Panc1 (cell line): ENCODE data around the gene FLRT1. TPM values are rescaled to one million over a fixed set of nuclear protein-coding genes. Genes with fewer than 3 reads are reported as not detected.
A peak's percentile ranks its signal among the peaks of the same experiment; 100 is the strongest.

ENCODE experiments used
- ATAC-seq: fragments of 200-7000 bp; cut with Tn5 transposase; 2 replicates; pipeline ENCODE4 v1.9.1; 2020; ENCODE audit warnings: mild to moderate bottlenecking, moderate library complexity
- BruUV-seq: library from RNA; stranded (reverse); fragments of 400-500 nt; replicated peaks from 2 replicates; lab custom pipeline; 2021; lab: Mats Ljungman, UMichigan
- CTCF ChIA-PET: fragments of 300-600 bp; sonication (Branson Sonifier 250); formaldehyde crosslinking; loops from one replicate; lab custom pipeline; 2022; ENCODE audit warnings: antibody characterized with exemption; lab: Charles Lee
- POLR2A ChIA-PET: fragments of 300-600 bp; sonication (Branson Sonifier 250); formaldehyde crosslinking; loops from one replicate; lab custom pipeline; 2022; ENCODE audit warnings: antibody characterized with exemption; lab: Charles Lee
- DNase-seq: peaks from one replicate; pipeline ENCODE4 v3.0.0-alpha.2; 2010; ENCODE audit warnings: low read depth, low spot score
- H3K27ac ChIP-seq: 2 replicates; pipeline ENCODE4 v1.5.1; 2011; ENCODE audit warnings: mild to moderate bottlenecking, low read length, inconsistent platforms
- H3K27me3 ChIP-seq: fragments of 200-500 bp; sonication (Bioruptor generic); 2 replicates; pipeline ENCODE4 v1.6.0; 2014; ENCODE audit warnings: low read length, inconsistent platforms; ENCODE audit not compliant: control insufficient read depth, insufficient read depth
- H3K36me3 ChIP-seq: fragments of 200-500 bp; sonication (Bioruptor generic); 2 replicates; pipeline ENCODE4 v1.5.1; 2014; ENCODE audit warnings: inconsistent platforms, mild to moderate bottlenecking, low read length, moderate library complexity; ENCODE audit not compliant: control insufficient read depth, insufficient read depth
- H3K4me1 ChIP-seq: 2 replicates; pipeline ENCODE4 v1.5.1; 2011; ENCODE audit warnings: inconsistent platforms, mild to moderate bottlenecking, low read length, moderate library complexity; ENCODE audit not compliant: control insufficient read depth, insufficient read depth
- H3K4me3 ChIP-seq, 2 experiments: 2 replicates each; pipeline ENCODE4 v1.5.1; 2011 to 2012; ENCODE audit warnings: low read depth in 2 of 2, low read length in 2 of 2, mild to moderate bottlenecking in 2 of 2, inconsistent platforms in 1 of 2, moderate library complexity in 1 of 2
- H3K9me3 ChIP-seq: fragments of 200-500 bp; sonication (Bioruptor generic); 2 replicates; pipeline ENCODE4 v1.5.1; 2014; ENCODE audit warnings: low read depth, mild to moderate bottlenecking, inconsistent platforms, low read length, moderate library complexity; ENCODE audit not compliant: control insufficient read depth, insufficient read depth
- CTCF ChIP-seq: fragments of 450-650 bp; IDR thresholded peaks from 2 replicates; pipeline ENCODE4 v1.5.1; 2017; ENCODE audit warnings: mild to moderate bottlenecking
- POLR2AphosphoS5 ChIP-seq: IDR thresholded peaks from 2 replicates; pipeline ENCODE4 v1.6.1; 2012; ENCODE audit warnings: mild to moderate bottlenecking, low read depth, low read length, moderate library complexity
- REST ChIP-seq, 2 experiments: IDR thresholded peaks; 2 replicates each; pipeline ENCODE4 v1.6.1; 2011 to 2012; ENCODE audit warnings: low read depth in 2 of 2, control low read depth in 1 of 2, low read length in 1 of 2, mild to moderate bottlenecking in 1 of 2, moderate library complexity in 1 of 2; ENCODE audit not compliant: insufficient read depth in 1 of 2
- SIN3A ChIP-seq: IDR thresholded peaks from 2 replicates; pipeline ENCODE4 v1.6.1; 2012; ENCODE audit warnings: low read depth, mild to moderate bottlenecking, low read length, moderate library complexity, borderline replicate concordance; ENCODE audit not compliant: insufficient read depth
- TCF7L2 ChIP-seq: IDR thresholded peaks from 2 replicates; pipeline ENCODE4 v1.6.1; 2011; ENCODE audit warnings: mild to moderate bottlenecking, low read depth, low read length, inconsistent platforms
- in situ Hi-C: cut with HindIII; loops from 2 replicates; pipeline ENCODE4 v1.10.0; 2016; ENCODE audit warnings: low sequenced_read_pairs, low pct_unique_long_range_greater_than_20kb
- intact Hi-C: fragments of 100-400 bp; cut with micrococcal nuclease; formaldehyde crosslinking; loops from one replicate; pipeline ENCODE4 v1.10.0; 2022; ENCODE audit not compliant: unreplicated experiment
- total RNA-seq: library from RNA; stranded (reverse); gene quantifications from one replicate; pipeline ENCODE4 v1.2.1, GENCODE V29; 2021; ENCODE audit not compliant: unreplicated experiment

FLRT1 gene
- total RNA-seq, 1 experiment from 2014 or later, result 0.51 TPM

GRCh38 chr11:64031001-64031400 is 4.7 kb upstream of the FLRT1 start:
- CTCF ChIA-PET, result interaction anchor here (0.7 kb wide), 2 partner anchors 193 to 754 kb away, joined by 3 to 4 read pairs; no protein-coding TSS in a partner anchor
- POLR2A ChIA-PET, result no interaction called here
- ATAC-seq (no peak), DNase-seq (no peak)
- Histone ChIP-seq H3K4me3 (no peak overlapping the region), H3K36me3 (no peaks in the 10 kb centered on the region), H3K27ac (no peak overlapping the region), H3K9me3 (no peaks in the 10 kb centered on the region), H3K4me1 (peaks cover 10% of the 10 kb centered on the region), H3K27me3 (no peaks in the 10 kb centered on the region)
- intact Hi-C loops (no loop called here), in situ Hi-C loops (no loop called here)
- no TSS peak for BruUV-seq
- no peak for TF ChIP-seq POLR2AphosphoS5
- no peak for TF ChIP-seq TCF7L2
- no peak for TF ChIP-seq SIN3A
- no peak for TF ChIP-seq REST (IDR thresholded peaks at IDR 0.05; ENCODE audit: insufficient read depth in 1 of 2, low read depth in 2 of 2, low read length in 1 of 2)
- no peak for TF ChIP-seq CTCF

- intact Hi-C loops, result no loop called here
- no peak for DNase-seq
- Histone ChIP-seq H3K27me3 (no peaks in the 10 kb centered on the region), H3K4me1 (peaks cover 14% of the 10 kb centered on the region), H3K36me3 (no peaks in the 10 kb centered on the region), H3K9me3 (no peaks in the 10 kb centered on the region), H3K4me3 (no peak overlapping the region), H3K27ac (no peak overlapping the region)
- ChIA-PET CTCF (interaction anchor here (0.5 kb wide), 1 partner anchor 87 kb away, joined by 4 read pairs; no protein-coding TSS in a partner anchor), POLR2A (no interaction called here)
- TF ChIP-seq REST (IDR thresholded peaks at IDR 0.05; ENCODE audit: insufficient read depth in 1 of 2, low read depth in 2 of 2, low read length in 1 of 2), result no peak
- TF ChIP-seq POLR2AphosphoS5, result no peak
- no peak for TF ChIP-seq SIN3A
- TF ChIP-seq TCF7L2, result no peak
- in situ Hi-C loops, result no loop called here
- no TSS peak for BruUV-seq
- 0 out of 2 replicates have a peak, but pooled peaks have one; percentile 27 for ATAC-seq
These were observed 3.7 kb upstream of the FLRT1 start for GRCh38 chr11:64032050-64032449.
